GM12875 (cell line): Measurements from ENCODE around the gene SLCO1A2.

Experiments
- H3K4me3 ChIP-seq: one replicate; pipeline ENCODE4 v1.5.1; 2011; ENCODE audit warnings: low read depth, low read length, control low read depth
- CTCF ChIP-seq: IDR thresholded peaks from 2 replicates; pipeline ENCODE4 v1.5.1; 2011; ENCODE audit warnings: low read depth, mild to moderate bottlenecking, control low read depth, inconsistent platforms, low read length, moderate library complexity, borderline replicate concordance; ENCODE audit not compliant: insufficient read depth

SLCO1A2 gene

DNA sequence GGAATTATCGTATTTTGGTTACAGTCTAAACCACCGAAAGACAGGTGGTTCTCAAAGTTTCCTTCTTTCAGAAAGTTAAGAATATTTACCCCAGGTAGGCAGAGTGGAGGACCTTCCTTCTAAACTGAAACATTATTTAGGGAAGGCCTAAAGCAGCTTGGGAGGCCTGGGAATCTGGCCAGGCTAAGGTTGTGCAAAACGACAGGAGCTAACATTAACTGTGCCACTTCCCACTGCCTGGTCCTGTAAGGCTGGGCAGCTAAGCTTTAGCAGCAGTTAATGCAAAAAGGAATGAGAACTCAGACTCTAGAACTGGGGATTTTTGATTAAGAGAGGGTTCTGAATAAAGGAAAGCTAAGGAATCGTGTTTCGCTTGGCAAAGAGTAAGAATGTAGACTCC is 82.6 kb downstream of the SLCO1A2 start:
- H3K4me3 ChIP-seq, result no peak overlapping the region
- no peak for TF ChIP-seq CTCF

- H3K4me3 ChIP-seq, result no peak overlapping the region
- no peak for TF ChIP-seq CTCF
Observed at GRCh38 chr12:21248679-21249078, 86.0 kb downstream of the SLCO1A2 start.

GRCh38 chr12:21239866-21240265 is 94.9 kb downstream of the SLCO1A2 start:
- H3K4me3 ChIP-seq, result no peak overlapping the region
- no peak for TF ChIP-seq CTCF

DNA sequence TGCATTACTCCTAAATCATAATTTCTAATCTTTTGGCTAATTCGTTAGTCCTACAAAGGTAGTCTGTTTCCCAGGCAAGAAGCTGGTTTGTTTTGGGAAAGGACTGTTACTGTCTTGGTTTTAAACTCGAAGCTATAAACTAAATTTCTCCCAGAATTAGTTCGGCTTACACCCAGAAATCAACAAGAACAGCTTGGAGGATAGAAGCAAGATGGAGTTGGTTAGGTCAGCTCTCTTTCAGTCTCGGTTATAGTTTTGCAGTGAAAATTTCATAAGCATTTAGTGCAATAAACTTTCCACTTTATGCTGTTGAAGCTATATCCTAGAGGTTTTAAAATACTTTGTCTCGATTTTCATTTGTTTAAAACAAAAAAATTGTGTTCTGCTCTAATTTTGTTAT is 100.3 kb downstream of the SLCO1A2 start:
- TF ChIP-seq CTCF, result no peak
- H3K4me3 ChIP-seq, result no peak overlapping the region

DNA sequence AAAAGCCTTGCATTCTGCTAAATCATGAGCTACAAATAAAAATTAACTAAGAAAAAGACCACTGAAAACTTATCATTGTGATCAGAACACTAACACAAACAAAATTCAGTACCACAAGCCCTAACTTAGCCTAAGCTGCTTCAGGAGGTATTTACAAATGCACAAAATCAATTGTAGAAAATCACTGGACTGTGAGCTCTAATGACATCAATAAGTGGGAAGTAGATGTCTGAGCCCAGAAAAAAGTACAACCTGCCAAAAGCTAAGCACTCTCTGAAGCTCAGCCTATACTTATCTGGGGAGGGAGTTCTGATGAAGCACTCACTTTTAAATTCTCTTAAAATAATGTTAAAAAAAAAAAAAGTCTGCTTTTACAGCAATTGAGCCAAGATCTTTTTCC is 110.8 kb downstream of the SLCO1A2 start:
- no peak overlapping the region for H3K4me3 ChIP-seq
- no peak for TF ChIP-seq CTCF

GRCh38 chr12:21221778-21222177 is 112.9 kb downstream of the SLCO1A2 start:
- H3K4me3 ChIP-seq, result no peak overlapping the region
- no peak for TF ChIP-seq CTCF

GRCh38 chr12:21221072-21221471 is 113.6 kb downstream of the SLCO1A2 start:
- TF ChIP-seq CTCF, result no peak

More at GRCh38 chr12:21221072-21221471, 113.6 kb downstream of the SLCO1A2 start:
- no peak overlapping the region for H3K4me3 ChIP-seq
